LHCN-M2 (cell line): ENCODE data around the gene BMPR1A. TPM values are rescaled to one million over a fixed set of nuclear protein-coding genes. Genes with fewer than 3 reads are reported as not detected.

ENCODE experiments used
- DNase-seq: peaks from one replicate; pipeline ENCODE4 v3.0.0-alpha.2; 2012; ENCODE audit warnings: low read depth
- total RNA-seq: library from RNA; depleted of rRNA; stranded (reverse); fragments of >200 nt; gene quantifications from 2 replicates; pipeline ENCODE4 v1.2.3, GENCODE V29; 2014

BMPR1A gene
- total RNA-seq, 1 experiment from 2014 or later: 28.8 TPM

GRCh38 chr10:86954681-86955500, 198.5 kb downstream of the BMPR1A start:
- DNase-seq: no peak

DNA sequence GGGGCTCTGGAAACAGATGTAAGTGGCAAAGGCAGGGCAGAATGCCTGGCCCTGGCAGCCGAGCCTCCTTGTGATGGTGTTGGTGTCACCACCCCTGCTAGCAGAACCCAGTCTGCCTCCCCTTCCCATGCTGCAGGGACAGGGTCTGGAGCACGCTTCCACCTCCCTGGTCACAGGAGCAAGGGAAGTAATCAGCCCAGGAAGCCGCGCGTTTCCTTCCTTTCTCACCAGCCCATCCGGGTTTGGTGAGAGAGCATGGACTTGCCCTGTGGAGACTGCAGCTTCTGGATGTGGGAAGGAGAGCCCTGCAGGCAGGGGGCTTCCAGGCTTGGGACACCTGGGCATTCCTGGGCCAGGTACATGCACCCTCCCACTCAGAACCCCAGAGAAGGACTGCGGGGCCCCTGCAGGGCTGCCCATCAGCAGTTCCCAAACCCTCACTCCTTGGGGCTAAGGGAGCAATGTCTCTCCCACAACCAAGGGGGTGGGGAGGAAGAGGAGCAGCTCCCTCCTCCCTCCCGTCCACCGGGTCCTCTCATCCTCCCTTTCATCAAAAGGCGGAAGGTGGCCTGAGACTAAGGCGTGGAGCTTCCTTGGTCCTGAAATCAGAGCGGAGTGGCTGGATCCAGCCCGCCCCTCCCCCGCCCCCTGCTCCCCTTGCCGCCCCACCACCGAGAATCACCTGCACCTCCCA, 199.2 kb downstream of the BMPR1A start:
- no peak for DNase-seq

DNA sequence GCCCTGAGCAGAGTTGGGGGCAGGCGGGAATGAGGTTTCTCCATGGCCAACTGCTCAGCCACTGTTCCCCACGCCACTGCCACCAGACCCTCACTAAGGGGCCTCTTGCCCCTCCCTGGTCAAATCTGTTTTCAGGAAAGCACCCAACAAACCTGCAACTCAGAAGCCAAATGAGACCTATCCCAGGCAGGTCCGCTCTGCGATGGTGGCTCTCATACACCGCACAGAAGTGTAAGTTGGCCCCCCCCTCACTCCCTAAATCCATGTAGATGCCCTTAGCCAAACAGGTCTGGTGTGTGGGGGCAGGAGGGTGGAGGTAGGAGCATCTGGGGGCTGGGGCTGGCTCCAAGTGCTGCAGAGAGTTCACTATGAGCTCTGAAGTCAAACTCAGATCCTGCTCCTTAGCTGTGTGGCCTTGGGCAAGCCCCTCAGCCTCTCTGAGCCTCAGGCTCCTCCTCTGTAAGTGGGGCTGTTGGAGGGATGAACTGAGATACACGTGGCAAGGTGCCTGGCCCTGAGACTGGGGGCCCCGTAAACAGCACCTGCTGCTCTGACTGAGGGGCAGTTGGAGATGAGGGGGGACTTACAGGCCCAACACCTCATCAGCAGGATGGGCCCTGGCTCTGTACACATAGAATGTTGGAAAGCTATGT, 199.9 kb downstream of the BMPR1A start:
- no peak for DNase-seq

- no peak for DNase-seq
Measured at GRCh38 chr10:86956848-86957448, 200.5 kb downstream of the BMPR1A start.

GRCh38 chr10:86957471-86958115, 201.2 kb downstream of the BMPR1A start, which contains the start of gene MMRN2:
TSS of gene MMRN2 (minus strand) at chr10:86957615. CDS start at chr10:86957541, 74 bp downstream.
- DNase-seq: no peak

- no peak for DNase-seq
Measured at GRCh38 chr10:86958116-86958900, 201.9 kb downstream of the BMPR1A start, which contains the start of gene SNCG. TSS of gene SNCG (plus strand) at chr10:86958599. CDS start at chr10:86958698, 99 bp downstream.

DNA sequence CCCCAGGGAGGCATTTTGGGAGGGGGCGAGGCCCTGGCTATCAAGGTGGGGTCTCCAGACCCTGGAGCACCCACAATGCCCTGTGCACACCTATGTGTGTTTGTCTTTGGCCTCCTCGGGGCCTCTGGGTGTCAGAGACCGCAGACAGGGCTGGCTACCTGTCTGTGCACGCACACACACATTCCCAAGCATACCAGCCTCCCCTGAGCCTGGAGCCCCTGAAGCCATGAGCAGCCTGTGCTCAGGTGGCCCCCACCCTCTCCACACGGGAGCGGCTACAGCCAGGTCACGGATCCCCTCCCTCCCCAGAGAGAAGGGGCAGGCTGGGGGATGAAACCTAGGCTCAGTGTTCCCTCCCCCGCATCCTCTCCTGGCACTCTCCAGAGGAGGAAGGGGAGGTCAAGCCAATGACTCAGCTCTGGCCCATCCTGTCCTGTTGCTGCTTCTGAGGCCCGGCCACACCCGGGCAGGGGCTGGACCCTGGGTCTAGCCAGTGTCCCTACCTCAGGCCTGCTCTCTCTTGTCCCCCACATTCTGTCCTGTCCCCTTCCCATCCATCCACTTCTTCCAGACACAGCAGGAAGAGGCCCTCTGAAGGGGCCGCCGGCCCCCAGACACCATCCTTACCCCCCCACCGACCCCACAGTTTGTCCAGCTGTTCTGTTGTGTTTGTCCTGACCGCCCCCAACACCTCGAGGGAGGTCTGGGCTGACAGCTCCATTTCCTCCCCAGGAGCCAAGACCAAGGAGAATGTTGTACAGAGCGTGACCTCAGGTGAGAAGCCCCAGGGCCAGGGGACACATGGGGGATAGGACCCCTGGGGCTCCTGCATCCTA, 202.7 kb downstream of the BMPR1A start:
- peak; percentile 70 for DNase-seq

GRCh38 chr10:86959737-86960002, 203.3 kb downstream of the BMPR1A start:
- DNase-seq: no peak

DNA sequence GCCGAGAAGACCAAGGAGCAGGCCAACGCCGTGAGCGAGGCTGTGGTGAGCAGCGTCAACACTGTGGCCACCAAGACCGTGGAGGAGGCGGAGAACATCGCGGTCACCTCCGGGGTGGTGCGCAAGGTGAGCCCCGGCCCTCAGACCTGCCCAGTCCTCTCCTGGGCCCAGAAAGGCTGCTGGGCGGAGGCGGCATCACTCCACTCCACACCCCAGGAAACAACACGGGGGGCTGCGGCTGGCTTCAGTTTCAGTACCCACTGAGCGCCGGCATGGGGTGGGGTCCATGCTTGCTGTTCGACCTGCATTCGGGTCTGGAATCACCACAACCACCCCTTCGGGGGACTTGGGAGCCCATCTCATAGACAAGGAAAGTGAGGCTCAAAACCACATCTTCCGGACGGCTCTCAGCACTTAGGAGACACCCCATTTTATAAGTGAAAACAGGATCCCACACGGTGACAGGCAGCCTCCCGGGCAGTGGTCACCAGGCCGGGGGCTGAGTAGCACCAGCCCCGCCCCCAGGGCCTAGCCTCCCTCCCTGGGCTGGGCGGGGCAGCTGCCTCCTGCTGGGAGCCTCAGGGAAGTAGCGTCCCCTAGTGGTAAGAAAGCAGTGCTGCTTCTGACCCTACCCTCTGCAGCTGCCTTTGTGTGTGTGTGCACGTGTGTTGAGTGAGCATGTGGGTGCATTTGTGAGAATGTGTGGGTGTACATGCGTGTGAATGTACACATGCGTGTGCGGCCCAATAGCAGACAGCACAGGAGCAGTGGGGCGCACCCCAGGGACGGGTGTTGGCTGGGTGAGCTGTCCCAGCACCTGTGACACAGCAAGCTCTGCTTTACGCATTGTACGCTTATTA, 203.8 kb downstream of the BMPR1A start:
- peak; percentile 65 for DNase-seq

DNA sequence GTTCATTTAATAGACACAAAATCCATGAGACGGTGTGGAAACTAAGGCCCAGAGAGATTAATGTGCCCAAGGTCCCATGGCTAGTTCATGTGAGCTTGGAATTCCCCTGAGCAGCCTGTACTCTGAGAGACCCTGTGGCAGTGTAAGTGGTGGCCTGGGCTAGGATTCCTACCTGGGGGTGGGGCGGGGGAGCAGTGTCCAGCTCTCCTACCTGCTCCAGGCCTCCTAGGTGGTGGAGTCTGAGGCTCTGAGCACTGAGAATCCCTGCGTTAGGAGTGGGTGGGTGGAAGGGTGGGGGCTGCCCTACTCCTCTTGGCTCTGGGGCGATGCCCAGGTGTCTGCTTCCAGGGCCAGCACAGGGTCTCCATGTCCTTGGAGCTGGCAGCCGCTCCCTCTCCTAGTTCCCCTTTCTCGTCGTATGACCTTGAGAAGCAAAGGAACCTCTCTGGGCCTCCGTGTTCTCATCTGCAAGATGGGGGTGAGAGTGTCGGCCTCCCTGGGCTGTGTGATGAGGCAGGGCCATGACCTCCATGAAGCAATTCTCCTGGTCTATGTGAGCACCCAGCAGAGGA, 204.5 kb downstream of the BMPR1A start:
- no peak for DNase-seq

DNA sequence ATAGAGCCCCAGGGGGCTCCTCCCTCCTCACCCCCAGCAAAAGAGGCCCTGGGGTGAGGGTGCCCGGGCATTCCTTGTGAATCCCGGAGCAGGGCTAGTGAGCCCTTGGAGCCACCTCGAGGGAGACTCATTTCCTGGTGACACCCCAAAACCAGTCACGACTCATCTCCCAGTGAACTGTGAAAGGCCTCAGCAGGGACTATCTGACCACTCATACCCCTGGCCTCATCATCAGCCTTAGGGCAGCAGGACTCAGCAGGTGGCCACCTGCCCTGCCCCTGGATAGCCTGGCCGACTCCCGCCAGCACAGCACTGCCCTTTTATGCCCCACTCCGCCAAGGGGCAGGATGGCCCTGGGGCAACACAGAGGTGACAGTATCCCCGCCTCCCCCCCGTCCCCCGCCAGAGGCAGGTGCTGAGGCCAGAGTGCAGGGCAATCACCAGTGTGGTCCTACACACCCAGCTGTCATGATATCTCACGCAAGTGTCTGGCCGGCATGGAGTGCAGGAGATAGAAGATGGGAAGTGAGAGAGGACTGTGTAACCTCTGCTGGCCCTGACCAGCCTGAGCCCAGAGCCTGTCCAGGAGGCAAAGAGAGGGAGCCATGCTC, 205.2 kb downstream of the BMPR1A start:
- peak; percentile 57 for DNase-seq

GRCh38 chr10:86962136-86962980, 205.9 kb downstream of the BMPR1A start:
- no peak for DNase-seq

DNA sequence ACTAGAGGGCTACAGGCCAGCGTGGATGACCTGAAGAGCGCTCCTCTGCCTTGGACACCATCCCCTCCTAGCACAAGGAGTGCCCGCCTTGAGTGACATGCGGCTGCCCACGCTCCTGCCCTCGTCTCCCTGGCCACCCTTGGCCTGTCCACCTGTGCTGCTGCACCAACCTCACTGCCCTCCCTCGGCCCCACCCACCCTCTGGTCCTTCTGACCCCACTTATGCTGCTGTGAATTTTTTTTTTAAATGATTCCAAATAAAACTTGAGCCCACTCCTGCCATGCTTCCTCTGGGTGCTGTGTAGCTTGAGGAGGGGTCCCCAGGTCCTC, 206.5 kb downstream of the BMPR1A start:
- DNase-seq: no peak

DNA sequence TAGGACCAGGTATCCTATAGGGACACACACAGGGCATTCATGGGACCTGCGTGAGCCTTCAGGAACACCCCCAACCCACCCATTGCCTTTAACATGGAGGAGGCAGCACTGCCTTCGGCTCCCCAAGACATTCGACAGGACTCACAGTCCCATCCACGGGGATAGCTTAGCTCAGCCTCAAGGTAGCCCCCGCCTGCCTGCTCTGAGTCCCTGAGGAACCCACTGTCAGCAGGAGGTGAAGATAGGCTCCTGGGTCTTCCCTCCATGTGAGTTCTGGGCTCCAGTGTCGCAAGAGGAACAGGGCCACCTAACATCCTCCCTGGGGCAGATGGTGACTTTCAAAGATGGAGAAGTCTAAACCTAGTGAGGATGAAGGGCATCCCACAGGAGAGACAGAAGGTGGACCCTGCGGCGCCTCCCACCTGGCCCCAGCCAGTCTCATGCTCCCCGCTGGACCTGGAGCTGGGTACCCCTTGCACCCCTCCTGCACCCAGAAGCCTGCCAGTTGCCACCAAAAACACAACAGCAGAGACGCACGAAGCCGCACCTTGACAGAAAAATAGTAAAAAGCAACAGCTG, 207.0 kb downstream of the BMPR1A start:
- DNase-seq: no peak

GRCh38 chr10:86964061-86964846, 207.8 kb downstream of the BMPR1A start:
- no peak for DNase-seq

DNA sequence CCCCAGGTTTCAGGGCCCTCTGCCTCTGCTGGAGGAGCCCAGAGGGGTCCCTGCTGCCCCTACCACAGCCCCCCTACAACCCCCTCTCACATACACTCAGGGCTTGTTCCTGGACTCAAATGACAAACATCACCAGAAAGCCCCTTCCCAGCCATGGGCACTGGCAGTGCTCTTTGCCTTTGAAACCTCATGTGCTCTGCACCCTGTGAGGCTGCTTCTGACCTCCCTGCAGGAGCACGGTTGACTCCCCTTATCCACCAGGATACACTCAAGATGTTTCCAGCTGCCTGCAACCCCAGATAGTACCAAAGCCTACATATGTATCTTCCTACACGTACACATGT, 208.4 kb downstream of the BMPR1A start:
- no peak for DNase-seq
